ENCODE results near the gene MPP2.
"Not testable (repeated sequence)": the region's sequence is repeated elsewhere in the genome, so short reads cannot be mapped to it uniquely, and the experiment has no call there.

MPP2 gene

DNA sequence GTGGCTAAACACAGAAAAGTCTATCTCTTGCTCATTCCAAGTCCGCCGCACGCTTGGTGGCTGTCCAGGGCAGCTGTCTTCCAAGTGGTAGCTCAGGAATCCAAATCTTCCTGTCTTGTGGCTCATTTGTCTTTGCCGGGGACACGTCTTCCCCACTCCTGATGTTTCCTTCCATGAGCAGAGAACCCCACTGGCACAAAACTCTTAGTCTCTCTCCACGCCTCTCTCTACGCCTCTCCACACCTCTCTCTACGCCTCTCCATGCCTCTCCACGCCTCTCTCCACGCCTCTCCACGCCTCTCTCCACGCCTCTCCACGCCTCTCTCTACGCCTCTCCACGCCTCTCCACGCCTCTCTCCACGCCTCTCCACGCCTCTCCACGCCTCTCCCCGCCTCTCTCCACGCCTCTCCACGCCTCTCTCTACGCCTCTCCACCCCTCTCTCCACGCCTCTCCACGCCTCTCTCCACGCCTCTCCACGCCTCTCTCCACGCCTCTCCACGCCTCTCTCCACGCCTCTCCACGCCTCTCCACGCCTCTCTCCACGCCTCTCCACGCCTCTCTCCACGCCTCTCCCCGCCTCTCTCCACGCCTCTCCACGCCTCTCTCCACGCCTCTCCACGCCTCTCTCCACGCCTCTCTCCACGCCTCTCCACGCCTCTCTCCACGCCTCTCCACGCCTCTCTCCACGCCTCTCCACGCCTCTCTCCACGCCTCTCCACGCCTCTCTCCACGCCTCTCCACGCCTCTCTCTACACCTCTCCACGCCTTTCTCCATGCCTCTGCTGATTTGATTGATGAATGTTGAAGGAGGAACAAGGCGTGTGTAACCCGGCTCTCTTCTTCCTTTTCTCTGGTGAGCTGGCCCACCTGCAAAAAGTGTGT is 65.0 kb downstream of the MPP2 start:
- H3K4me3 ChIP-seq (ENCODE audit: low read depth, low read length); H3K27ac ChIP-seq (ENCODE audit: extremely low read depth, low read depth, low read length); H3K9me3 ChIP-seq (ENCODE audit: control insufficient read depth, insufficient read depth, low read depth, low read length); H3K36me3 ChIP-seq (ENCODE audit: control insufficient read depth in 2 of 2, insufficient read depth in 1 of 2, low read length in 2 of 2): not testable (repeated sequence)
- CTCF ChIA-PET: interaction anchor here (0.6 to 2.9 kb wide), 6 partner anchors 10 to 96 kb away, joined by 3 to 13 read pairs (median 4); no protein-coding TSS in a partner anchor
- H3K4me1 ChIP-seq (ENCODE audit: control insufficient read depth, insufficient read depth, low read length): peaks cover 14% of the 10 kb centered on the region
- TF ChIP-seq KLF8 (tag by site-specific recombination; IDR thresholded peaks at IDR 0.05) (peak; percentile 83), KLF1 (tag by site-specific recombination; IDR thresholded peaks at IDR 0.05) (peak; percentile 95)
- POLR2A ChIA-PET: interaction anchor here (2.0 kb wide), 1 partner anchor 64 kb away, joined by 5 read pairs; the partner anchor contains the start of gene DUSP3

DNA sequence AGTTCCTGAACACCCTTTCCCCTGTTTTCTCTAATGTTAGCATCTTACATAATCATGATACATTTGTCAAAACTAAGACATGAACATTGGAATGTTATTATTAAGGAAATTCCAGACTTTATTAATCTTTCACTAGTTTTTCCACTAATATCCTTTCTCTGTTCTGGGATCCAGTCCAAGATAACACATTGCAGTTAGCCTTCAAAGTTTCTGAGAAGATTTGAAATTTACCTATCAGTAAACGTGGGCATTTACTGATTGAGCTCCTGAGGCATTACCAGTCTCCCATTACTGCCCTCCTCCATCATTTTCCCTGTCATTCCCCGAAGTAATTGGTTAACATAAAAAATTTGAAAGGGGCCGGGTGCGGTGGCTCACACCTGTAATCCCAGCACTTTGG is 66.1 kb downstream of the MPP2 start:
- H3K27ac ChIP-seq (ENCODE audit: extremely low read depth, low read depth, low read length): no peak overlapping the region
- TF ChIP-seq ZNF114 (tag by site-specific recombination; IDR thresholded peaks at IDR 0.05) (no peak), ZNF202 (tag by site-specific recombination; IDR thresholded peaks at IDR 0.05; ENCODE audit: borderline replicate concordance) (no peak), ZNF514 (tag by site-specific recombination; IDR thresholded peaks at IDR 0.05) (no peak), SP2 (tag by site-specific recombination; IDR thresholded peaks at IDR 0.05) (no peak), SCRT2 (tag by site-specific recombination; IDR thresholded peaks at IDR 0.05) (no peak), ZNF747 (tag by site-specific recombination; IDR thresholded peaks at IDR 0.05) (no peak), ZNF610 (tag by site-specific recombination; IDR thresholded peaks at IDR 0.05; ENCODE audit: borderline replicate concordance) (no peak), ZNF837 (tag by site-specific recombination; IDR thresholded peaks at IDR 0.05) (no peak), ZNF394 (tag by site-specific recombination; IDR thresholded peaks at IDR 0.05; ENCODE audit: borderline replicate concordance) (no peak), ZNF571 (tag by site-specific recombination; IDR thresholded peaks at IDR 0.05) (no peak), ZNF660 (tag by site-specific recombination; IDR thresholded peaks at IDR 0.05) (no peak), HOXC10 (CRISPR knock-in tag; IDR thresholded peaks at IDR 0.05) (no peak), KLF8 (tag by site-specific recombination; IDR thresholded peaks at IDR 0.05) (no peak), ZNF274 (IDR thresholded peaks at IDR 0.05; ENCODE audit: low read length) (no peak), ZNF274 (tag by site-specific recombination; IDR thresholded peaks at IDR 0.05; ENCODE audit: borderline replicate concordance) (no peak)
- TF ChIP-seq, protein P1, sequence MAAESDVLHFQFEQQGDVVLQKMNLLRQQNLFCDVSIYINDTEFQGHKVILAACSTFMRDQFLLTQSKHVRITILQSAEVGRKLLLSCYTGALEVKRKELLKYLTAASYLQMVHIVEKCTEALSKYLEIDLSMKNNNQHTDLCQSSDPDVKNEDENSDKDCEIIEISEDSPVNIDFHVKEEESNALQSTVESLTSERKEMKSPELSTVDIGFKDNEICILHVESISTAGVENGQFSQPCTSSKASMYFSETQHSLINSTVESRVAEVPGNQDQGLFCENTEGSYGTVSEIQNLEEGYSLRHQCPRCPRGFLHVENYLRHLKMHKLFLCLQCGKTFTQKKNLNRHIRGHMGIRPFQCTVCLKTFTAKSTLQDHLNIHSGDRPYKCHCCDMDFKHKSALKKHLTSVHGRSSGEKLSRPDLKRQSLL (tag by site-specific recombination; IDR thresholded peaks at IDR 0.05): no peak
- ChIA-PET CTCF (interaction anchor here (0.6 to 2.9 kb wide), 20 partner anchors 9 to 922 kb away, joined by 3 to 13 read pairs (median 4); no protein-coding TSS in a partner anchor), POLR2A (interaction anchor here (0.7 to 2.0 kb wide), 2 partner anchors 23 to 63 kb away, joined by 5 to 7 read pairs; partner anchors contain the start of gene DUSP3)
- H3K9me3 ChIP-seq (ENCODE audit: control insufficient read depth, insufficient read depth, low read depth, low read length): no peaks in the 10 kb centered on the region
- no peak overlapping the region for H3K4me3 ChIP-seq (ENCODE audit: low read depth, low read length)
- H3K36me3 ChIP-seq (ENCODE audit: control insufficient read depth in 2 of 2, insufficient read depth in 1 of 2, low read length in 2 of 2): no peaks in the 10 kb centered on the region
- peaks cover 14% of the 10 kb centered on the region for H3K4me1 ChIP-seq (ENCODE audit: control insufficient read depth, insufficient read depth, low read length)

DNA sequence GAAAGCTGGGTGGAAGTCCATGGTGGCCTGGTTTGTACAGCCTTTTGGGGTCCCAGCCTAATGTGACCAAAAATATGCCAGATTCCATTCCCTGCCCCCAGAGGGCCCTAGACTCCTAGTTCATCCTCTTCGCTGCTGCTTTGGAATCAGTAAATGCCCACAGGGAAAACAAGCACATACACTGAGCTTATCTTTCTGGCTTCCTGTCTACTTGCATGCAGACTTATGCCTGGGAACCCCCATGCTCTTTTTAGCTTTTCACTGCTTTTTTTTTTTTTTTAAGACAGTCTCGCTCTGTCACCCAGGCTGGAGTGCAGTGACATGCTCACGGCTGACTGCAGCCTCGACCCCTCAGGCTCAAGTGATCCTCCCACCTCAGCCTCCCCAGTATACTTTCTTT is 66.5 kb downstream of the MPP2 start:
- H3K9me3 ChIP-seq (ENCODE audit: control insufficient read depth, insufficient read depth, low read depth, low read length): no peaks in the 10 kb centered on the region
- POLR2A ChIA-PET: interaction anchor here (0.6 to 2.0 kb wide), 4 partner anchors 62 to 988 kb away, joined by 3 to 5 read pairs (median 4); partner anchors contain the start of gene DUSP3
- H3K4me3 ChIP-seq (ENCODE audit: low read depth, low read length): no peak overlapping the region
- no peaks in the 10 kb centered on the region for H3K36me3 ChIP-seq (ENCODE audit: control insufficient read depth in 2 of 2, insufficient read depth in 1 of 2, low read length in 2 of 2)
- peaks cover 14% of the 10 kb centered on the region for H3K4me1 ChIP-seq (ENCODE audit: control insufficient read depth, insufficient read depth, low read length)
- CTCF ChIA-PET: interaction anchor here (0.6 to 2.9 kb wide), 29 partner anchors 9 to 922 kb away, joined by 3 to 13 read pairs (median 4); partner anchors contain the start of gene MPP2
- H3K27ac ChIP-seq (ENCODE audit: extremely low read depth, low read depth, low read length): no peak overlapping the region
- TF ChIP-seq ZNF529 (tag by site-specific recombination; IDR thresholded peaks at IDR 0.05; ENCODE audit: insufficient replicate concordance) (no peak), ZNF610 (tag by site-specific recombination; IDR thresholded peaks at IDR 0.05; ENCODE audit: borderline replicate concordance) (no peak), ZNF114 (tag by site-specific recombination; IDR thresholded peaks at IDR 0.05) (no peak), ZNF211 (tag by site-specific recombination; IDR thresholded peaks at IDR 0.05; ENCODE audit: low read depth) (no peak), ZBTB8A (tag by site-specific recombination; IDR thresholded peaks at IDR 0.05) (no peak), ZFP37 (tag by site-specific recombination; IDR thresholded peaks at IDR 0.05) (no peak), ZNF76 (tag by site-specific recombination; IDR thresholded peaks at IDR 0.05; ENCODE audit: borderline replicate concordance, low read depth) (no peak), ZBTB7A (tag by site-specific recombination; IDR thresholded peaks at IDR 0.05; ENCODE audit: low read depth) (no peak), PRDM1 (tag by site-specific recombination; IDR thresholded peaks at IDR 0.05) (peak; percentile 16; the same call in 1 of the 2 replicates), ZBTB20 (tag by site-specific recombination; IDR thresholded peaks at IDR 0.05) (peak; percentile 39), FEZF1 (tag by site-specific recombination; IDR thresholded peaks at IDR 0.05) (peak; percentile 66)
- TF ChIP-seq, protein P2, sequence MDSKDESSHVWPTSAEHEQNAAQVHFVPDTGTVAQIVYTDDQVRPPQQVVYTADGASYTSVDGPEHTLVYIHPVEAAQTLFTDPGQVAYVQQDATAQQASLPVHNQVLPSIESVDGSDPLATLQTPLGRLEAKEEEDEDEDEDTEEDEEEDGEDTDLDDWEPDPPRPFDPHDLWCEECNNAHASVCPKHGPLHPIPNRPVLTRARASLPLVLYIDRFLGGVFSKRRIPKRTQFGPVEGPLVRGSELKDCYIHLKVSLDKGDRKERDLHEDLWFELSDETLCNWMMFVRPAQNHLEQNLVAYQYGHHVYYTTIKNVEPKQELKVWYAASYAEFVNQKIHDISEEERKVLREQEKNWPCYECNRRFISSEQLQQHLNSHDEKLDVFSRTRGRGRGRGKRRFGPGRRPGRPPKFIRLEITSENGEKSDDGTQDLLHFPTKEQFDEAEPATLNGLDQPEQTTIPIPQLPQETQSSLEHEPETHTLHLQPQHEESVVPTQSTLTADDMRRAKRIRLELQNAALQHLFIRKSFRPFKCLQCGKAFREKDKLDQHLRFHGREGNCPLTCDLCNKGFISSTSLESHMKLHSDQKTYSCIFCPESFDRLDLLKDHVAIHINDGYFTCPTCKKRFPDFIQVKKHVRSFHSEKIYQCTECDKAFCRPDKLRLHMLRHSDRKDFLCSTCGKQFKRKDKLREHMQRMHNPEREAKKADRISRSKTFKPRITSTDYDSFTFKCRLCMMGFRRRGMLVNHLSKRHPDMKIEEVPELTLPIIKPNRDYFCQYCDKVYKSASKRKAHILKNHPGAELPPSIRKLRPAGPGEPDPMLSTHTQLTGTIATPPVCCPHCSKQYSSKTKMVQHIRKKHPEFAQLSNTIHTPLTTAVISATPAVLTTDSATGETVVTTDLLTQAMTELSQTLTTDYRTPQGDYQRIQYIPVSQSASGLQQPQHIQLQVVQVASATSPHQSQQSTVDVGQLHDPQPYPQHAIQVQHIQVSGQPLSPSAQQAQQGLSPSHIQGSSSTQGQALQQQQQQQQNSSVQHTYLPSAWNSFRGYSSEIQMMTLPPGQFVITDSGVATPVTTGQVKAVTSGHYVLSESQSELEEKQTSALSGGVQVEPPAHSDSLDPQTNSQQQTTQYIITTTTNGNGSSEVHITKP (tag by site-specific recombination; IDR thresholded peaks at IDR 0.05): 0 out of 2 replicates have a peak, but pooled peaks have one; percentile 34
